ENCODE measurements around the gene ITGB7.
"Not testable (repeated sequence)": the region's sequence is repeated elsewhere in the genome, so short reads cannot be mapped to it uniquely, and the experiment has no call there.

Gene ITGB7

GRCh38 chr12:53217051-53217930, 10.2 kb upstream of the ITGB7 start:
- DNase-seq, result no peak

GRCh38 chr12:53215497-53215896, 8.4 kb upstream of the ITGB7 start:
- no peak for DNase-seq

GRCh38 chr12:53214687-53215455, 7.8 kb upstream of the ITGB7 start:
- DNase-seq, result no peak

- DNase-seq, result no peak
These were observed 7.2 kb upstream of the ITGB7 start for GRCh38 chr12:53214221-53214620.

- peak; percentile 62 for DNase-seq
These were observed 6.3 kb upstream of the ITGB7 start for GRCh38 chr12:53213348-53213747.

GRCh38 chr12:53212931-53213330, 5.9 kb upstream of the ITGB7 start:
- DNase-seq, result no peak

- DNase-seq, result no peak
These were observed 4.7 kb upstream of the ITGB7 start for GRCh38 chr12:53211476-53212381.

- DNase-seq, result no peak
These were observed 3.8 kb upstream of the ITGB7 start for GRCh38 chr12:53210843-53211242.

GRCh38 chr12:53208877-53209463, 1.9 kb upstream of the ITGB7 start:
- DNase-seq, result no peak

GRCh38 chr12:53208435-53208834, 1.4 kb upstream of the ITGB7 start:
- DNase-seq, result no peak

- DNase-seq, result peak; percentile 82
These were observed 1.2 kb downstream of the ITGB7 start for GRCh38 chr12:53205747-53206419.

GRCh38 chr12:53204351-53204750, 2.7 kb downstream of the ITGB7 start:
- DNase-seq, result no peak

GRCh38 chr12:53202316-53202715, 4.7 kb downstream of the ITGB7 start:
- DNase-seq, result not testable (repeated sequence)

GRCh38 chr12:53201639-53202038, 5.4 kb downstream of the ITGB7 start:
- DNase-seq, result no peak

- DNase-seq, result no peak
These were observed 5.9 kb downstream of the ITGB7 start for GRCh38 chr12:53201177-53201541.

GRCh38 chr12:53200458-53201176, 6.4 kb downstream of the ITGB7 start:
- DNase-seq, result no peak

GRCh38 chr12:53200107-53200457, 7.0 kb downstream of the ITGB7 start:
- DNase-seq, result no peak

- no peak for DNase-seq
These were observed 7.4 kb downstream of the ITGB7 start for GRCh38 chr12:53199700-53200099.

- DNase-seq, result no peak
These were observed 8.5 kb downstream of the ITGB7 start for GRCh38 chr12:53198486-53199110.

GRCh38 chr12:53197011-53197640, 9.9 kb downstream of the ITGB7 start:
- no peak for DNase-seq

- DNase-seq, result no peak
These were observed 10.6 kb downstream of the ITGB7 start for GRCh38 chr12:53196486-53196885.

Data from fibroblast of skin of right quadriceps (primary cell).